Dermis microvascular lymphatic vessel endothelial cell (primary cell): ENCODE results near the gene CACNG6. TPM values are rescaled to one million over a fixed set of nuclear protein-coding genes. Genes with fewer than 3 reads are reported as not detected.

ENCODE experiments used
- DNase-seq, 2 donors: peaks; one replicate each; pipeline versions ENCODE4 v3.0.0 to v3.0.0-alpha.2; 2010; ENCODE audit warnings: low read depth in 2 of 2
- total RNA-seq: library from RNA; depleted of rRNA; stranded (reverse); fragments of >200 nt; gene quantifications from 2 replicates; pipeline ENCODE4 v1.2.1, GENCODE V29; 2014

Gene CACNG6
- total RNA-seq, 1 donor from 2014 or later = 0.77 TPM

- DNase-seq = no peak
Observed at GRCh38 chr19:53966931-53967330, 24.5 kb upstream of the CACNG6 start.

GRCh38 chr19:53969366-53969765 lies 22.1 kb upstream of the CACNG6 start:
- DNase-seq = no peak

GRCh38 chr19:53971673-53972072 lies 19.8 kb upstream of the CACNG6 start:
- DNase-seq = no peak

GRCh38 chr19:53977429-53977990 lies 13.9 kb upstream of the CACNG6 start:
- peak; percentile 80 to 92 for DNase-seq

GRCh38 chr19:53977991-53978731 lies 13.3 kb upstream of the CACNG6 start:
- peak; percentile 84 to 96 for DNase-seq

GRCh38 chr19:53978975-53979801 lies 12.2 kb upstream of the CACNG6 start:
- no peak for DNase-seq

- DNase-seq = peak in 1 of 2 donors; percentile 89
Observed at GRCh38 chr19:53980539-53981375, 10.7 kb upstream of the CACNG6 start.

GRCh38 chr19:53981376-53981951 lies 10.0 kb upstream of the CACNG6 start:
- no peak for DNase-seq

GRCh38 chr19:53982001-53982451 lies 9.4 kb upstream of the CACNG6 start:
- peak in 1 of 2 donors; percentile 56 for DNase-seq

- peak in 1 of 2 donors; percentile 55 for DNase-seq
Observed at GRCh38 chr19:53982611-53983010, 8.8 kb upstream of the CACNG6 start.

- no peak for DNase-seq
Observed at GRCh38 chr19:53983457-53984289, 7.8 kb upstream of the CACNG6 start.

- DNase-seq = no peak
Observed at GRCh38 chr19:53985863-53986262, 5.6 kb upstream of the CACNG6 start.

- DNase-seq = no peak
Observed at GRCh38 chr19:53988981-53989380, 2.5 kb upstream of the CACNG6 start.

- peak in 1 of 2 donors; percentile 69 for DNase-seq
Observed at GRCh38 chr19:53989600-53990533, 1.6 kb upstream of the CACNG6 start.

GRCh38 chr19:53992211-53992610 lies 774 bp downstream of the CACNG6 start:
- DNase-seq = no peak

GRCh38 chr19:53992815-53993214 lies 1.4 kb downstream of the CACNG6 start:
- DNase-seq = no peak

GRCh38 chr19:53993448-53993847 lies 2.0 kb downstream of the CACNG6 start:
- no peak for DNase-seq

- no peak for DNase-seq
Observed at GRCh38 chr19:53994811-53995210, 3.4 kb downstream of the CACNG6 start.

- no peak for DNase-seq
Observed at GRCh38 chr19:53998223-53998622, 6.8 kb downstream of the CACNG6 start.
